HG02884 (cell line): ENCODE data around the gene ZMYND15.

Experiments used
- ATAC-seq: cut with Tn5 transposase; IDR thresholded peaks from one replicate; pipeline ENCODE4 v1.9.1; 2021; ENCODE audit warnings: mild to moderate bottlenecking, moderate library complexity; ENCODE audit not compliant: unreplicated experiment

ZMYND15 gene

GRCh38 chr17:4785311-4786105, 45.9 kb downstream of the ZMYND15 start:
- no peak for ATAC-seq

DNA sequence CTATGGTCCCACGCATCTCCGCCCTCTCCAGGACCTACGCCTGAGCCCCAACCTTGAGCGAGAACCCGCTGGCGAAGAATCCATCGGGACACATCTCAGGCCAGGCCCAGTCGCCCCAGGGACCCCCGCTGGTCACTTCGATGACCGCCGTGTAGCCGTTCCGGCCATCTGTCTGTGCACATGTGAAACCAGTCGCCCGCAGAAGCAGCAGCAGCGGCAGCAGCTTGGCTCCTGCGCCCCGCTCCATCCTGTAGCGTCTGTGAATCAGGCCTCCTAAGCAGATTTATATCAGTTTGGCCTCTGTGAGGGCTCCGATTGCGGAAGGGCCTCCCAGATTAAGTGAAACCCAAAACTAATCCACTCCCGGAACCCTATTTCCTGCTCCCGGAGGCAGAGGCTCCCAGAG, 46.5 kb downstream of the ZMYND15 start, which contains the start of gene VMO1:
VMO1 (minus strand) TSS at position 259 of the 406 bp plus-strand sequence; CDS start at position 247, 12 bp downstream.
- ATAC-seq: no peak

- ATAC-seq: no peak
Measured at GRCh38 chr17:4786516-4786915, 46.9 kb downstream of the ZMYND15 start.

GRCh38 chr17:4788159-4788806, 48.6 kb downstream of the ZMYND15 start:
- no peak for ATAC-seq

DNA sequence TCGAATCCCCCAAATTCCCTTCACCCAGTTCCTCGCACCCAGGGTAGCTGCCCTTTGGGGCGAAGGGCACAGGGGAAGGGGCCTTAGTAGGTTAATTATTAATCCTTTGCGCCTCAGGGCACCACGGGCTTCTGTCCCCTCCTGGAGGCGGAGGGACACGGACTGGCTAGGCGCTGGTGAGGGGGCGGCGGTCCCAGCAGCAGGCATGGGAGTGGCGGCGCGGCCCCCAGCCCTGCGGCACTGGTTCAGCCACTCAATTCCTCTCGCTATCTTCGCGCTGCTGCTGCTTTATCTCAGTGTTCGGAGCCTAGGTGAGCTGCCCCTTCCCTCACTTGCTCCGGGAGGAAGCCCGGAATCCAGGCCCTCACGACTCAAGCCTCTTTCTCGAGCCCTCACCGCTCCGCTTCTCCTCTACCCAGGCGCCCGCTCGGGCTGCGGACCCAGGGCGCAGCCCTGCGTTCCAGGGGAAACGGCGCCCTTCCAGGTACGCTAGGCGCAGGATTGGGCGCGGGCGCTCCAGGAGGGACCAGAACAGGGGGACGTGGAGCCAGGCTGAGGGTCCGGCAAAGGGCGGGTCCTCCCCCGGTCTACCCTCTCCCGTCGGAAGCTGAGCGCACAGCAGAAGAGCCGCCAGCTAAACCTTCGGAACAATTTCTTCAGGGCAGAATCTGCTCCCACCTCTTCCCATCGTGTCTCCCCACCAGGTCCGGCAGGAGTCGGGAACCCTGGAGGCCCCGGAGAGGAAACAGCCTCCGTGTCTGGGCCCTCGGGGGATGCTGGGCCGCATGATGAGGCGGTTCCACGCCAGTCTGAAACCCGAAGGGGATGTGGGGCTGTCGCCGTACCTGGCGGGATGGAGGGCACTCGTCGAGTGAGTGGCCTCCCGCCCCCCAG, 49.4 kb downstream of the ZMYND15 start, which contains the start of gene GLTPD2:
GLTPD2 (plus strand) TSS at position 158 of the 894 bp plus-strand sequence; CDS start at position 206, 48 bp downstream.
- no peak for ATAC-seq

DNA sequence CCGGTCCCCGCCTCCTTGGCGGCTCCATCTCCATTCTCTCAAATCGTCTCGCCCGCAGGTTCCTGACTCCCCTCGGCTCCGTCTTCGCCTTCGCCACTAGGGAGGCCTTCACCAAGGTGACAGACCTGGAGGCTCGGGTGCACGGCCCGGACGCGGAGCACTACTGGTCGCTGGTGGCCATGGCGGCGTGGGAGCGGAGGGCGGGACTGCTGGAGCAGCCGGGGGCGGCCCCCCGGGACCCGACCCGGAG, 50.0 kb downstream of the ZMYND15 start:
- ATAC-seq: no peak

DNA sequence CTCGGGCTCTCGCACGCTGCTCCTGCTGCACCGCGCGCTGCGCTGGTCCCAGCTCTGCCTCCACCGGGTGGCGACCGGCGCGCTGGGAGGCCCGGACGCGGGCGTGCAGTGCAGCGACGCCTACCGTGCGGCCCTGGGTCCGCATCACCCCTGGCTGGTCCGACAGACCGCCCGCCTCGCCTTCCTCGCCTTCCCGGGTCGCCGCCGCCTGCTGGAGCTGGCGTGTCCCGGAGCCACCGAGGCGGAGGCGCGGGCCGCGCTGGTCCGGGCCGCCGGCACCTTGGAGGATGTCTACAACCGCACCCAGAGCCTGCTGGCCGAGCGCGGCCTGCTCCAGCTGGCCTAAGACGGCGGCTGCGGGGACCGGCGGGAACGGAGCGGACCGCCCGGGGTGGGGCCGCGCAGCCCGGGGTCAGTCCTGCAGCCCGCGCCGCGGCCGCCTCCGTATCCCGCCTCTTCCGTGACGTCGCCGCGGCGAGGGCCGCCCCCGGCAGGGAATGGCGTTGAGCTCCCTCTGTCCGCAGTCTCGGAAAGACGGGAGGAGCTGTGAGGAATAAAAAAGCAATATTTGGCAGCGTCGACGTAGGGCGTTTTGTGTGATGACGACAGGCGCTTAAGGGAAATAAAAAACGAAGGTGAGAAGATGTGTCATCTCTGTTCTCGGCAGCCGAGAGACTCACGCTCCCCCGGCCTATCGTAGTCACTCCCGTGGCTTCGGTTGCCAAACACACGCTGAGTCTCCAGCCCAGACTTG, 50.5 kb downstream of the ZMYND15 start:
- peak; percentile 64 for ATAC-seq

DNA sequence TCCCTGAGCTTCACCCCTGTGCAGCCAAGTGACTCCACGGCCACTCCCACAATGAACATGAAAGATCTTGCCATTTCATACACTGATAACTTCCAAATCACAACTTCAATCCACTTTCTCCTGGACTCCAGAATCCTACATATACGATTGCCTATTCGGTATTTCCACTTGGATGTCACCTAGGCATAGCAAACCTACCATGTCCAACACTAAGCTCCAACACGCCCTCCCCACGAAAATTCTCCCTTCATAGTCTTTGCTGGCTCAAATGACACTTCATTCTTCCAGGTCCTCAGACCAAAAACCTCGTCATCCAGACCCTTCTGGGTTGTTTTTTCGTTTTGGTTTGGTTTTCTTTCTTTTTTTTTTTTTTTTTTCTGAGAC, 51.1 kb downstream of the ZMYND15 start:
- no peak for ATAC-seq

DNA sequence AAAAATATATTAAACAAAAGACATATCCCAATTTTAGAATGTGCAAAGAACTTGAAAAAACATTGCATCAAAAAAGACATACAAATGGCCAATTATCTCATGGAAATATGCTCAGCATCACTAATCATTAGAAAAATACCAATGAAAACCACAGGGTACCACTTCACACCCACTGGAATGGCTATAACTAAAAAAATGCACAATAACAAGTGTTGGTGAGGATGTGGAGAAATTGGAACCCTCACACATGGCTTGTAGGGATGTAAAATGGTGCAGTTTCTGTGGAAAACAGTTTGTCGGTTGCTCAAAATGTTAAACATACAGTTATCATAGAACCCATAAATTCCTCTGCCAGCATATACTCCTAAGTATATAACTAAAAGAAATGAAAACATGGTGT, 55.5 kb downstream of the ZMYND15 start:
- no peak for ATAC-seq
